Activated CD4-positive, alpha-beta T cell treated with anti-CD3 and anti-CD28 coated beads for 24 hours (primary cell): ENCODE results near the gene ARSD.
"Not testable (repeated sequence)": the region's sequence is repeated elsewhere in the genome, so short reads cannot be mapped to it uniquely, and the experiment has no call there.

ENCODE experiments used
- DNase-seq, 2 donors: peaks; one replicate each; pipeline ENCODE4 v3.0.0-alpha.2; 2020; ENCODE audit warnings: low read depth in 2 of 2

ARSD gene

GRCh38 chrX:2892816-2893215, 36.3 kb downstream of the ARSD start:
- DNase-seq, result no peak

GRCh38 chrX:2890536-2891460, 38.3 kb downstream of the ARSD start:
- not testable (repeated sequence) for DNase-seq

GRCh38 chrX:2889706-2890490, 39.2 kb downstream of the ARSD start:
- DNase-seq, result not testable (repeated sequence)

- DNase-seq, result no peak
Measured at GRCh38 chrX:2889045-2889605, 40.0 kb downstream of the ARSD start.

- DNase-seq, result no peak
Measured at GRCh38 chrX:2888309-2888708, 40.8 kb downstream of the ARSD start.

GRCh38 chrX:2883770-2884169, 45.4 kb downstream of the ARSD start:
- no peak for DNase-seq

- no peak for DNase-seq
Measured at GRCh38 chrX:2879670-2880069, 49.5 kb downstream of the ARSD start.

- no peak for DNase-seq
Measured at GRCh38 chrX:2878563-2878962, 50.6 kb downstream of the ARSD start.

GRCh38 chrX:2875798-2876399, 53.2 kb downstream of the ARSD start:
- DNase-seq, result no peak

GRCh38 chrX:2875136-2875481, 54.0 kb downstream of the ARSD start:
- DNase-seq, result no peak

- no peak for DNase-seq
Measured at GRCh38 chrX:2874222-2875135, 54.7 kb downstream of the ARSD start.

- no peak for DNase-seq
Measured at GRCh38 chrX:2872671-2873277, 56.4 kb downstream of the ARSD start.

GRCh38 chrX:2871831-2872230, 57.3 kb downstream of the ARSD start:
- no peak for DNase-seq

- DNase-seq, result no peak
Measured at GRCh38 chrX:2870650-2871049, 58.5 kb downstream of the ARSD start.

GRCh38 chrX:2867206-2867605, 61.9 kb downstream of the ARSD start:
- no peak for DNase-seq

GRCh38 chrX:2863646-2864045, 65.5 kb downstream of the ARSD start:
- no peak for DNase-seq

GRCh38 chrX:2862404-2862803, 66.7 kb downstream of the ARSD start:
- no peak for DNase-seq

- DNase-seq, result no peak
Measured at GRCh38 chrX:2859197-2859797, 69.8 kb downstream of the ARSD start.

- DNase-seq, result no peak
Measured at GRCh38 chrX:2857566-2857965, 71.6 kb downstream of the ARSD start.

GRCh38 chrX:2855761-2856160, 73.4 kb downstream of the ARSD start:
- no peak for DNase-seq
